ENCODE data around the gene CRYGA.
"Not testable (repeated sequence)": the region's sequence is repeated elsewhere in the genome, so short reads cannot be mapped to it uniquely, and the experiment has no call there.

CRYGA gene

GRCh38 chr2:208164951-208165755 lies 1.8 kb upstream of the CRYGA start:
- DNase-seq = no peak

DNA sequence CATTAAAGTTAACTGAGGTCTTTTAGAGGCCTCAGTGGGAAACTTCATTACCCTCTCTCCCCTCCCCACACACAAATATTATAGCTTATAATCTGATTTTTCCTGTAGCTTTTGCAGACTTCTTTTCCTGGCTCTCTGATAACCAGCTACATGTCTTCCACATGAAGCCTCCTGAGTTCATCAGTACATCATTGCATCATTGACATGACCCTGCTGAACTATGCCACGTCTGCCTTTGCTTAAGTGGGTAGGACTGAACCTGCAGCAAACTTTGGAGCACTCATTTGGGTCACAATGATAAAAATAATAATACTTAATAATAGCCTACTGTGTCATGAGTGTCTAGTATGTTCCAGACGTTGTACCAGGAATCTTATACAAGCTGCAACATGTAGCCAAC lies 7.0 kb downstream of the CRYGA start:
- DNase-seq = no peak

- no peak for DNase-seq
Observed at GRCh38 chr2:208153156-208153555, 10.2 kb downstream of the CRYGA start.

GRCh38 chr2:208150956-208151355 lies 12.4 kb downstream of the CRYGA start:
- no peak for DNase-seq

DNA sequence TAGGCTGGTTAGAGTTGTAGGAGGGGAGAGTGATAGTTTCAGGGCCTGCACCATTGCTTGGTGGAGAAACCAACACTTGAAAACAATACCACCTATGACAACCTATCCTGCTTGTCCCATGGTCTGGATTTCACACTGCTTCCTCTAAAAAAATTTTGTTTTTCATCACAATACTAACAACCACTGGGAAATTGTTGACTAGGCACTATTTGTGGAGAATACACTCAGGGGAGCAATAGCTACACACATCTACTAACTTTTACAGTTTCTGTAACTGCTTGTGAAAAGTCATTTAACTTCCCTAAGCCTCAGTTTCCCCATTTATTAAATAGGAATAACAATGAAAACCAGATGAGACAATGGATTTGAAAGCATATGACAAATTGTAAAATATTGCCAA lies 13.3 kb downstream of the CRYGA start:
- DNase-seq = no peak

- no peak for DNase-seq
Observed at GRCh38 chr2:208148803-208149202, 14.6 kb downstream of the CRYGA start.

- no peak for DNase-seq
Observed at GRCh38 chr2:208147759-208148158, 15.6 kb downstream of the CRYGA start.

DNA sequence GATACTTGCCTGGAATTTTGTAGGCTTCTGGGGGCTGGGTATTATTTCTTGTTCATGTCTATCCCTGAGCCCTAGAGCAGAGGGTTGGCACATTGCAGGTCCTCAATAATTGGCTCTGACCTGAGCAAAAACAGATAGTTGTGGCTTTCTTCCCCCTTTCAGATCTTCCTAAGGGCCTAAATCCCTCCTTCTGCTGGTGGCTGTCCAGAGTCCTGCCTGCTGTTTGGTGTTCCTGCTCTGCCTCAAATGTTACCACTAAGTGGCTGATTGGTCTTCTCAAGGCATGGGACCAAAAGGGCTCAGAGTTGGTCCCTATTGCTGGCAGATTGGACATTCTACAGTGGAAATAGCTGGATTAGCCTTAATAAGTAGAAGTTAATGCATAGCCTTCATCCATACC lies 16.4 kb downstream of the CRYGA start:
- DNase-seq = no peak

- DNase-seq = no peak
Observed at GRCh38 chr2:208146006-208146405, 17.4 kb downstream of the CRYGA start, which contains the start of gene CRYGB. TSS of gene CRYGB (minus strand) at chr2:208146158. CDS start at chr2:208146120, 38 bp downstream.

GRCh38 chr2:208142925-208143799 lies 20.2 kb downstream of the CRYGA start:
- DNase-seq = no peak

- no peak for DNase-seq
Observed at GRCh38 chr2:208142240-208142924, 21.0 kb downstream of the CRYGA start.

DNA sequence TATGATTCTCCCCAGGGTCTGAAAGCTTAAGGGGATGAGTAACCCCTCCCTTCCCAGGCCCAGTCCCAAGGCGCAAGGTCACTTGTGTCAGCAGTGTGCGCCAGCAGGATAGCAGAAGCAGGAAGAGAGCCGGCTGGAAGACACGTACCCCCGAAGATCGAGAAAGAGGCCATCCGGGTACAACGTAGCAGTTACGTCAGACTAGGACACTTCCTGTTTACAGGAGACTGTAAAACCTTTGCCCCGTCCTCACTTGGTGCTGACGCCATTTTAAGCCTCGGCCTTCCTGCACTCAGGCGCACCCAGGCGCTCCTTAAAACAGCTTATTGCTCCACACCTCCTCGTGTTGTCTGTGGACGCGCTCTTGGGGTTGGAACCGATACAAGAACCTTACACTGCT lies 23.9 kb downstream of the CRYGA start:
- DNase-seq = no peak

- DNase-seq = not testable (repeated sequence)
Observed at GRCh38 chr2:208138334-208138733, 25.1 kb downstream of the CRYGA start.

DNA sequence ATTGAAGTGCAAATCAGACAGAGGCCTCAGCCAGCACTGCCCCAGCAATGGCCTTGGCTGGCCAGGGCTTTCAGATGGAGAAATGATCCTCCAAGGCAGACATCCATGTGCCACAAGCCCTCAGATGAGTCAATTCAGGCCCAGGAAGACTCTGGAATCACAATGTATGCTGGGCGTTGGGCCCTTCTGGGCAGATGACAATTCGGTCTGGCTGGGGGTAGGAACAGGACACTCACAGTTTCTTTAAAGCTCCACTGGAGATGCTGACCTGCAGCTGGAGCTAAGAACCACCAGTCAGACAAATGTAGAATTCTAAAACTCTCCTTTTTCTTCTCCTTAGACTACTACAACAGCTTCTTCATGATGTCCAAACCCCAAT lies 26.7 kb downstream of the CRYGA start:
- no peak for DNase-seq

- DNase-seq = no peak
Observed at GRCh38 chr2:208135794-208136715, 27.3 kb downstream of the CRYGA start.

GRCh38 chr2:208134928-208135586 lies 28.3 kb downstream of the CRYGA start:
- DNase-seq = peak in 1 of 5 donors; percentile 20

DNA sequence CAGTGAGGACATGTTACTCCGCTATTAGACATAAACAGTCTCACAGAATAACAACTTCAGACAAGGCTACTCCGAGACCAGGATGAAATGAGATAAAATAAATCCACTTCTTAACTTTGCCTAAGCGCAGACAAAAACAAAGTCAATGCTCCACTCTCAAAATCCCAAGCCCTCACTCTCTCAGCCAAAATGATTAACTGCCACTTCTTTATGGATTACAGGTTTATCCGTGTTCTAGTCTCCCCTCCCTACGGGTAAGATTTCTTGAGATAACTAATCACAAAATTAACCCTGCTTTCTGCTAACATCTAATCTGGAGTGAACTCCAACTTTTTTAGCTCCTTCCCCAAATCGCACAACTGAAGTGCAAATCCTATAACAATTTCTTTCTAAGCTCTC lies 32.7 kb downstream of the CRYGA start:
- no peak for DNase-seq

- no peak for DNase-seq
Observed at GRCh38 chr2:208129744-208130711, 33.4 kb downstream of the CRYGA start, which contains the start of gene CRYGC. TSS of gene CRYGC (minus strand) at chr2:208129828. CDS start at chr2:208129792, 36 bp downstream.

DNA sequence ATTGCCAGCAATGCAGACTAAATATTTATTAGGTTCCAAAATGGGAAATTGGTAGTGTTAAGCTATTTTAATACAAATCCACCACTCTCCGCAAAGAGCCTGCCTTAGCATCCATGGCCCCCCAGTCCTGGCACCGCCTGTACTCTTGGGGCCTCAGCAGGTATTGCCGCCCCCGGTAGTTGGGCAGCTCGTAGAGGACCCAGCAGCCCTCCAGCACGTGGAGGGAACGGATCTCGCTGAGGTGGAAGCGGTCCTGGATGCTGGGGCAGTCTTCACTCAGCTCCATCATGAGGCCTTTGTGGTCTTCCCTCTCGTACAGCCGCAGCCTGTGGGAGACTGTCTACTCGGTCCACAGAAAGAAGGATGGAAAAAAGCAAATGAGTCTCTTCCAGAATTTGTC lies 35.3 kb downstream of the CRYGA start:
- no peak for DNase-seq

DNA sequence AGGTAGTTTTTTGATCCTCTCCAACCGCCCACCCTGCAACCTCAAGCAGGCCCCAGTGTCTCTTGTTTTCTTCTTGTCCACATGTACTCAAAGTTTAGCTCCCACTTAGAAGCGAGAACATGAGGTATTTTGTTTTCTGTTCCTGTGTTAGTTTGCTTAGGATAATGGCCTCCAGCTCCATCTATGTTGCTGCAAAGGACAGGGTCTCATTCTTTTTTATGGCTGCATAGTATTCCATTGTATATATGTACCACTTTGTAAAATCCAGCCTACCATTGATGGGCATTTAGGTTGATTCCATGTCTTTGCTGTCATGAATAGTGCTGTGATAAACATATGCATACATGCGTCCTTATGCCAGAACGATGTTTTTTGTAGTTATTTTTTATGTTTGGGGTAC lies 36.3 kb downstream of the CRYGA start:
- no peak for DNase-seq

Measured in T-helper 1 cell (primary cell).